Measurements from ENCODE around the gene OR5AP2. TPM values are rescaled to one million over a fixed set of nuclear protein-coding genes. Genes with fewer than 3 reads are reported as not detected.

Gene OR5AP2
- polyA plus RNA-seq, 2 of the 4 experiments (the other 2 are of a cell fraction): not detected

GRCh38 chr11:56637500-56637899, 4.7 kb downstream of the OR5AP2 start:
- Histone ChIP-seq H3K4me1 (no peaks in the 10 kb centered on the region), H3K4me3 (no peak overlapping the region), H3K9me3 (no peaks in the 10 kb centered on the region), H3K4me2 (no peak overlapping the region), H3K27ac (no peak overlapping the region)
- no peak for TF ChIP-seq MYC (IDR thresholded peaks at IDR 0.05; ENCODE audit: borderline replicate concordance, low read length)
- no peak for TF ChIP-seq CBX8 (IDR thresholded peaks at IDR 0.05)
- TF ChIP-seq ZC3H11A (IDR thresholded peaks at IDR 0.05): no peak
- no peak for TF ChIP-seq ZNF302 (CRISPR knock-in tag; IDR thresholded peaks at IDR 0.05)
- TF ChIP-seq JUN (IDR thresholded peaks at IDR 0.05): no peak
- TF ChIP-seq NPAS2 (CRISPR knock-in tag; IDR thresholded peaks at IDR 0.05; ENCODE audit: borderline replicate concordance): no peak
- TF ChIP-seq USF2 (IDR thresholded peaks at IDR 0.05): no peak
- no peak for TF ChIP-seq HOXB13 (CRISPR knock-in tag; IDR thresholded peaks at IDR 0.05; ENCODE audit: low read depth)
- 7% methylated on average over 3 of the region's 3 CpGs for WGBS (ENCODE audit: missing lambda C conversion rate)
- FAIRE-seq: no peak
- no peak for DNase-seq (ENCODE audit: low read depth in 1 of 2, low spot score in 1 of 2)
- ChIA-PET POLR2A (no interaction called here), CTCF (no interaction called here)
- ATAC-seq: no peak

- no peak for FAIRE-seq
- ChIA-PET POLR2A (no interaction called here), CTCF (no interaction called here)
- H3K9me3 ChIP-seq: no peaks in the 10 kb centered on the region
- ATAC-seq: no peak
- H3K4me3 ChIP-seq: no peak overlapping the region
- H3K4me1 ChIP-seq: no peaks in the 10 kb centered on the region
- TF ChIP-seq GATA3 (IDR thresholded peaks at IDR 0.05; ENCODE audit: borderline replicate concordance) (no peak), JUNB (IDR thresholded peaks at IDR 0.05) (no peak), NPAS2 (CRISPR knock-in tag; IDR thresholded peaks at IDR 0.05; ENCODE audit: borderline replicate concordance) (no peak), RCOR1 (IDR thresholded peaks at IDR 0.05; ENCODE audit: low read depth, low read length) (no peak)
- no peak overlapping the region for H3K27ac ChIP-seq
- WGBS (ENCODE audit: missing lambda C conversion rate): 6% methylated on average over 2 of the region's 2 CpGs
- DNase-seq (ENCODE audit: low read depth in 1 of 2, low spot score in 1 of 2): no peak
- no peak overlapping the region for H3K4me2 ChIP-seq
Observed at GRCh38 chr11:56636861-56637260, 5.4 kb downstream of the OR5AP2 start.

GRCh38 chr11:56632329-56632728, 9.9 kb downstream of the OR5AP2 start:
- FAIRE-seq (peak; percentile 7), DNase-seq (ENCODE audit: low read depth in 1 of 2, low spot score in 1 of 2) (no peak), ATAC-seq (no peak)
- CTCF ChIA-PET: interaction anchor here (0.9 to 1.3 kb wide), 3 partner anchors 9 to 209 kb away, joined by 3 read pairs; no protein-coding TSS in a partner anchor
- no peaks in the 10 kb centered on the region for H3K9me3 ChIP-seq
- no peak overlapping the region for H3K4me3 ChIP-seq
- POLR2A ChIA-PET: no interaction called here
- no peak overlapping the region for H3K27ac ChIP-seq
- no peaks in the 10 kb centered on the region for H3K4me1 ChIP-seq
- whole genome bisulfite sequencing (ENCODE audit: missing lambda C conversion rate): 1% methylated on average over 2 of the region's 2 CpGs
- H3K4me2 ChIP-seq: no peak overlapping the region
- no peak for TF ChIP-seq BCL3 (IDR thresholded peaks at IDR 0.05)
- no peak for TF ChIP-seq EHF (CRISPR knock-in tag; IDR thresholded peaks at IDR 0.05)
- no peak for TF ChIP-seq ZNF302 (CRISPR knock-in tag; IDR thresholded peaks at IDR 0.05)
- no peak for TF ChIP-seq RCOR1 (IDR thresholded peaks at IDR 0.05; ENCODE audit: low read depth, low read length)
- TF ChIP-seq E2F6 (IDR thresholded peaks at IDR 0.05; ENCODE audit: borderline replicate concordance, low read depth): no peak
- no peak for TF ChIP-seq BHLHE40 (IDR thresholded peaks at IDR 0.05; ENCODE audit: low read depth, low read length)
- no peak for TF ChIP-seq JUN (IDR thresholded peaks at IDR 0.05)
- no peak for TF ChIP-seq HOXB13 (CRISPR knock-in tag; IDR thresholded peaks at IDR 0.05; ENCODE audit: low read depth)
- no peak for TF ChIP-seq ZFP36 (IDR thresholded peaks at IDR 0.05; ENCODE audit: borderline replicate concordance, partially characterized antibody)

- DNase-seq (ENCODE audit: low read depth in 1 of 2, low spot score in 1 of 2): no peak
- Histone ChIP-seq H3K27ac (no peak overlapping the region), H3K4me1 (peaks cover 3% of the 10 kb centered on the region; the same call in 1 of the 3 replicates), H3K4me3 (no peak overlapping the region), H3K9me3 (no peaks in the 10 kb centered on the region), H3K4me2 (no peak overlapping the region)
- WGBS (ENCODE audit: missing lambda C conversion rate): 64% methylated on average over 2 of the region's 2 CpGs
- POLR2A ChIA-PET: no interaction called here
- no peak for FAIRE-seq
- CTCF ChIA-PET: interaction anchor here (1.1 to 6.2 kb wide), 7 partner anchors 18 to 625 kb away, joined by 3 to 54 read pairs (median 8); no protein-coding TSS in a partner anchor
- no peak for ATAC-seq
- TF ChIP-seq NR3C1 (IDR thresholded peaks at IDR 0.05): no peak
- no peak for TF ChIP-seq CBX8 (IDR thresholded peaks at IDR 0.05)
- TF ChIP-seq HES2 (IDR thresholded peaks at IDR 0.05): no peak
- no peak for TF ChIP-seq MAFK (IDR thresholded peaks at IDR 0.05; ENCODE audit: partially characterized antibody)
Observed at GRCh38 chr11:56625946-56626345, 16.3 kb downstream of the OR5AP2 start.

All from A549 (cell line).